Keratinocyte (primary cell): ENCODE measurements around the gene FNIP2. TPM values are rescaled to one million over a fixed set of nuclear protein-coding genes. Genes with fewer than 3 reads are reported as not detected.

Source experiments
- DNase-seq: peaks from one replicate; pipeline ENCODE4 v3.0.0-alpha.2; 2011; ENCODE audit warnings: low read depth, missing footprints, low spot score
- FAIRE-seq: peaks from 2 replicates; lab custom pipeline; 2011; peaks lifted over from hg19 to GRCh38; lab: Jason Lieb, UNC
- H2AFZ ChIP-seq: 2 replicates; pipeline ENCODE4 v1.6.0; 2012; ENCODE audit warnings: low read length, control low read depth, inconsistent platforms; ENCODE audit not compliant: control insufficient read depth
- H3K27ac ChIP-seq: 2 replicates; pipeline ENCODE4 v1.5.1; 2011; ENCODE audit warnings: low read length; ENCODE audit not compliant: control insufficient read depth, insufficient read depth
- H3K27me3 ChIP-seq: 3 replicates; pipeline ENCODE4 v1.6.0; 2011; ENCODE audit warnings: low read length; ENCODE audit not compliant: control insufficient read depth, insufficient read depth; ENCODE audit errors: extremely low read depth
- H3K36me3 ChIP-seq, 2 experiments: 2 replicates in 1 of 2; 3 replicates in 1 of 2; pipeline ENCODE4 v1.5.1; 2011; ENCODE audit warnings: low read length in 2 of 2, mild to moderate bottlenecking in 1 of 2; ENCODE audit not compliant: control insufficient read depth in 2 of 2, insufficient read depth in 2 of 2; ENCODE audit errors: extremely low read depth in 1 of 2
- H3K4me1 ChIP-seq: 3 replicates; pipeline ENCODE4 v1.5.1; 2011; ENCODE audit warnings: low read length; ENCODE audit not compliant: control insufficient read depth, insufficient read depth; ENCODE audit errors: extremely low read depth
- H3K4me2 ChIP-seq: 3 replicates; pipeline ENCODE4 v1.6.0; 2011; ENCODE audit warnings: low read depth, low read length; ENCODE audit not compliant: control insufficient read depth, insufficient read depth; ENCODE audit errors: extremely low read depth
- H3K4me3 ChIP-seq, 3 experiments: fragments of 200-600 bp in 1 of 3; sonication (generic) in 1 of 3; 2 replicates in 2 of 3; 3 replicates in 1 of 3; pipeline ENCODE4 v1.5.1; 2011 to 2016; ENCODE audit warnings: low read length in 3 of 3, mild to moderate bottlenecking in 3 of 3, control low read depth in 2 of 3, inconsistent platforms in 1 of 3, low read depth in 1 of 3, mixed read lengths in 1 of 3, mixed run types in 1 of 3, moderate library complexity in 1 of 3; ENCODE audit not compliant: control insufficient read depth in 2 of 3, insufficient read depth in 2 of 3; ENCODE audit errors: extremely low read depth in 1 of 3
- H3K79me2 ChIP-seq: 2 replicates; pipeline ENCODE4 v1.6.0; 2012; ENCODE audit warnings: low read length; ENCODE audit not compliant: control insufficient read depth, insufficient read depth
- H3K9ac ChIP-seq: 3 replicates; pipeline ENCODE4 v1.6.0; 2011; ENCODE audit warnings: low read length; ENCODE audit not compliant: control insufficient read depth, insufficient read depth; ENCODE audit errors: extremely low read depth
- H3K9me1 ChIP-seq: 3 replicates; pipeline ENCODE4 v1.6.0; 2011; ENCODE audit warnings: low read length; ENCODE audit not compliant: control insufficient read depth, insufficient read depth; ENCODE audit errors: extremely low read depth
- H3K9me3 ChIP-seq: 2 replicates; pipeline ENCODE4 v1.5.1; 2012; ENCODE audit warnings: low read depth, low read length; ENCODE audit not compliant: control insufficient read depth
- H4K20me1 ChIP-seq: 3 replicates; pipeline ENCODE4 v1.6.0; 2011; ENCODE audit warnings: low read length; ENCODE audit not compliant: control insufficient read depth, insufficient read depth; ENCODE audit errors: extremely low read depth
- EZH2 ChIP-seq: IDR thresholded peaks from one replicate; pipeline ENCODE4 v1.6.1; 2012; ENCODE audit warnings: inconsistent platforms, mild to moderate bottlenecking, low read length, moderate library complexity
- dilution Hi-C: fragments of 300-500 bp; cut with MboI; formaldehyde crosslinking; loops from one replicate; pipeline ENCODE4 v1.7.0; 2020; ENCODE audit warnings: low sequenced_read_pairs; ENCODE audit not compliant: extremely low pct_ligation_motif_present
- polyA plus RNA-seq, 5 experiments: library from polyadenylated mRNA; depleted of rRNA in 3 of 5; stranded (reverse) in 3 of 5; stranded (forward) in 1 of 5; unstranded in 1 of 5; fragments of >200 nt; gene quantifications; 1 replicate in 1 of 5; 2 replicates in 3 of 5; 3 replicates in 1 of 5; pipeline versions ENCODE4 v1.2.1 to v1.2.3, GENCODE V29; 2011 to 2012; ENCODE audit warnings: missing spikeins in 2 of 5, low read depth in 1 of 5, low replicate concordance in 1 of 5
- TF ChIP-seq, protein P1 (sequence below), 3 experiments: IDR thresholded peaks in 1 of 3; conservative IDR thresholded peaks in 1 of 3; optimal IDR thresholded peaks in 1 of 3; 2 replicates in 2 of 3; 3 replicates in 1 of 3; pipeline versions ENCODE3 to v1.5.1; 2011; ENCODE audit warnings: low read length in 3 of 3, mild to moderate bottlenecking in 3 of 3, moderate library complexity in 2 of 3, control low read depth in 1 of 3, inconsistent platforms in 1 of 3; ENCODE audit not compliant: insufficient read depth in 2 of 3; ENCODE audit errors: extremely low read depth in 1 of 3

The FNIP2 gene
- polyA plus RNA-seq, 1 donor (not counting 4 experiments of a cell fraction or from before 2014, with no cell fraction given): 6.2 TPM

DNA sequence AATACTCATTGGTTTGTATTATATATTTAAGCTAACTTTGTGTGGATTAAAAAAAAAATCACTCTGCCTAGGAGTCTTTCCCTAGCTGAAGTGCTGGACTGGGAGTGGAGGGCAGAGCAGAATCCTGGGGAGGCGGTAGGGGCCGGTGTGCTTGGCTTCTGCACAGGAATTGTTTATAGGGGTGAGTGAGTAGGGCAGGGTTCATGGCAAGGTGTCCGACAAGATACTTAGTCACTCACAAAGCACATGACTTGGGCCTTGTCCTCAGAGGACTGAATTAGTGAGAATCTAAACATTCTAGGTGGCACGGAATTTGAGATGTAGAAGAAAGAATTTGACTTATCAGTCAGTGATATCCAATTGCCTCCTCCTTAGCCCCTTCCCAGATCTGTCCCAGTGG lies 32.2 kb downstream of the FNIP2 start:
- dilution Hi-C loops: no loop called here
- DNase-seq (no peak), FAIRE-seq (no peak)
- Histone ChIP-seq H3K4me2 (no peak overlapping the region), H3K4me1 (peaks cover 11% of the 10 kb centered on the region), H3K4me3 (no peak overlapping the region), H3K9me1 (no peaks in the 10 kb centered on the region), H3K27me3 (no peaks in the 10 kb centered on the region), H3K79me2 (peaks cover 2% of the 10 kb centered on the region), H2AFZ (no peak overlapping the region), H3K9me3 (no peaks in the 10 kb centered on the region), H3K36me3 (no peaks in the 10 kb centered on the region), H4K20me1 (no peaks in the 10 kb centered on the region), H3K9ac (no peak overlapping the region), H3K27ac (no peak overlapping the region)
- no peak for TF ChIP-seq EZH2
- TF ChIP-seq, protein P1, sequence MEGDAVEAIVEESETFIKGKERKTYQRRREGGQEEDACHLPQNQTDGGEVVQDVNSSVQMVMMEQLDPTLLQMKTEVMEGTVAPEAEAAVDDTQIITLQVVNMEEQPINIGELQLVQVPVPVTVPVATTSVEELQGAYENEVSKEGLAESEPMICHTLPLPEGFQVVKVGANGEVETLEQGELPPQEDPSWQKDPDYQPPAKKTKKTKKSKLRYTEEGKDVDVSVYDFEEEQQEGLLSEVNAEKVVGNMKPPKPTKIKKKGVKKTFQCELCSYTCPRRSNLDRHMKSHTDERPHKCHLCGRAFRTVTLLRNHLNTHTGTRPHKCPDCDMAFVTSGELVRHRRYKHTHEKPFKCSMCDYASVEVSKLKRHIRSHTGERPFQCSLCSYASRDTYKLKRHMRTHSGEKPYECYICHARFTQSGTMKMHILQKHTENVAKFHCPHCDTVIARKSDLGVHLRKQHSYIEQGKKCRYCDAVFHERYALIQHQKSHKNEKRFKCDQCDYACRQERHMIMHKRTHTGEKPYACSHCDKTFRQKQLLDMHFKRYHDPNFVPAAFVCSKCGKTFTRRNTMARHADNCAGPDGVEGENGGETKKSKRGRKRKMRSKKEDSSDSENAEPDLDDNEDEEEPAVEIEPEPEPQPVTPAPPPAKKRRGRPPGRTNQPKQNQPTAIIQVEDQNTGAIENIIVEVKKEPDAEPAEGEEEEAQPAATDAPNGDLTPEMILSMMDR (optimal IDR thresholded peaks at IDR 0.05 in 1 of 3, IDR thresholded peaks at IDR 0.05 in 1 of 3, conservative IDR thresholded peaks at IDR 0.05 in 1 of 3; ENCODE audit: extremely low read depth in 1 of 3, insufficient read depth in 2 of 3, low read length in 3 of 3): no peak

DNA sequence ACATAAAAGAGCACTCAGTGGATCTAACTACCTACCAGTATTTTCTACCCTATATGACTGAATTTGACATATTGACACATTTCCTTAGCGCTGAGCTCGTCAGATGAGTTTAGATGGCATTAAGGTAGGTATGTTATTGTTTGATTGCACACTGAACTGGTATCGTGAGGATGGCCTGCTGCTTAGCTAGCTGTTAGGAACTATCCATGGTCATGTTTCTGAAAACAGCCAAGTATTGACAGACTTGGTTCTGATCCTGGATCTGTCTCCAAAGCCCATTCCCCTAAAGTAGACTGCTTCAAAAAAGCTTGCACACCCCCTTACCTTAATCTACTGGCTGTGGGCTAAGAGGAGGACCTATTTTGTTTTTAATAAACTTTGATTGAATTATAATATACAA lies 32.9 kb downstream of the FNIP2 start:
- Histone ChIP-seq H3K27ac (no peak overlapping the region), H3K4me3 (no peak overlapping the region), H3K36me3 (no peaks in the 10 kb centered on the region), H3K4me1 (peaks cover 17% of the 10 kb centered on the region), H2AFZ (no peak overlapping the region), H4K20me1 (no peaks in the 10 kb centered on the region), H3K4me2 (no peak overlapping the region), H3K79me2 (peaks cover 2% of the 10 kb centered on the region), H3K9me1 (no peaks in the 10 kb centered on the region), H3K9me3 (no peaks in the 10 kb centered on the region), H3K9ac (no peak overlapping the region), H3K27me3 (no peaks in the 10 kb centered on the region)
- TF ChIP-seq EZH2: no peak
- TF ChIP-seq, protein P1 (optimal IDR thresholded peaks at IDR 0.05 in 1 of 3, IDR thresholded peaks at IDR 0.05 in 1 of 3, conservative IDR thresholded peaks at IDR 0.05 in 1 of 3; ENCODE audit: extremely low read depth in 1 of 3, insufficient read depth in 2 of 3, low read length in 3 of 3): no peak
- no peak for DNase-seq
- dilution Hi-C loops: no loop called here
- FAIRE-seq: no peak
